Endothelial cell (in vitro differentiated cells): ENCODE measurements around the gene STARD8. TPM values are rescaled to one million over a fixed set of nuclear protein-coding genes. Genes with fewer than 3 reads are reported as not detected.

ENCODE experiments used
- DNase-seq: peaks from one replicate; pipeline ENCODE4 v3.0.0; 2021; ENCODE audit warnings: low spot score
- H3K27ac Mint-ChIP-seq: one replicate; pipeline ENCODE4 v1.8.0; 2021; ENCODE audit warnings: mixed read lengths, inconsistent platforms; ENCODE audit not compliant: unreplicated experiment
- H3K27me3 Mint-ChIP-seq: one replicate; pipeline ENCODE4 v1.8.0; 2021; ENCODE audit warnings: mild to moderate bottlenecking, moderate library complexity, mixed read lengths, inconsistent platforms; ENCODE audit not compliant: unreplicated experiment
- H3K36me3 Mint-ChIP-seq: one replicate; pipeline ENCODE4 v1.8.0; 2021; ENCODE audit warnings: mild to moderate bottlenecking, low read depth, mixed read lengths, inconsistent platforms; ENCODE audit not compliant: unreplicated experiment
- H3K4me1 Mint-ChIP-seq: one replicate; pipeline ENCODE4 v1.8.0; 2021; ENCODE audit warnings: mild to moderate bottlenecking, mixed read lengths, inconsistent platforms; ENCODE audit not compliant: unreplicated experiment
- H3K4me3 Mint-ChIP-seq: one replicate; pipeline ENCODE4 v1.8.0; 2021; ENCODE audit warnings: mild to moderate bottlenecking, mixed read lengths, inconsistent platforms; ENCODE audit not compliant: unreplicated experiment
- H3K9me3 Mint-ChIP-seq: one replicate; pipeline ENCODE4 v1.8.0; 2021; ENCODE audit warnings: mixed read lengths, inconsistent platforms; ENCODE audit not compliant: unreplicated experiment
- CTCF ChIP-seq: fragments of 200-600 bp; sonication (generic); IDR thresholded peaks from one replicate; pipeline ENCODE4 v1.5.0; 2021; ENCODE audit warnings: antibody characterized with exemption; ENCODE audit not compliant: unreplicated experiment
- total RNA-seq: library from RNA; stranded (reverse); fragmentation: NEBNext Ultra II Directional; extraction: Animal tissue kit (Norgen Biotek cat#: 25700); gene quantifications from one replicate; pipeline ENCODE4 v1.2.1, GENCODE V29; 2021; ENCODE audit not compliant: unreplicated experiment

Gene STARD8
- total RNA-seq, 1 donor from 2014 or later = 82.7 TPM

- TF ChIP-seq CTCF = no peak
- peaks cover 3% of the 10 kb centered on the region for H3K27me3 Mint-ChIP-seq
- H3K4me3 Mint-ChIP-seq = peak overlapping the region; percentile 1
- H3K4me1 Mint-ChIP-seq = peaks cover 46% of the 10 kb centered on the region
- peak; percentile 37 for DNase-seq
- H3K9me3 Mint-ChIP-seq = no peaks in the 10 kb centered on the region
- peaks cover 4% of the 10 kb centered on the region for H3K36me3 Mint-ChIP-seq
- peak overlapping the region; percentile 84 for H3K27ac Mint-ChIP-seq
Observed at GRCh38 chrX:68697465-68698125, 50.1 kb downstream of the STARD8 start.

GRCh38 chrX:68698942-68699341 is 51.5 kb downstream of the STARD8 start:
- Mint-ChIP-seq H3K9me3 (no peaks in the 10 kb centered on the region), H3K27ac (peak overlapping the region; percentile 18), H3K4me3 (no peak overlapping the region), H3K36me3 (peaks cover 4% of the 10 kb centered on the region), H3K27me3 (peaks cover 3% of the 10 kb centered on the region), H3K4me1 (peaks cover 47% of the 10 kb centered on the region)
- DNase-seq = no peak
- TF ChIP-seq CTCF = no peak

- Mint-ChIP-seq H3K9me3 (no peaks in the 10 kb centered on the region), H3K27ac (peak overlapping the region; percentile 89), H3K36me3 (peaks cover 4% of the 10 kb centered on the region), H3K4me3 (no peak overlapping the region), H3K27me3 (peaks cover under 1% of the 10 kb centered on the region), H3K4me1 (peaks cover 56% of the 10 kb centered on the region)
- no peak for DNase-seq
- TF ChIP-seq CTCF = no peak
Observed at GRCh38 chrX:68699960-68700746, 52.7 kb downstream of the STARD8 start.

GRCh38 chrX:68703369-68703768 is 55.9 kb downstream of the STARD8 start:
- peaks cover 47% of the 10 kb centered on the region for H3K4me1 Mint-ChIP-seq
- TF ChIP-seq CTCF = no peak
- no peak overlapping the region for H3K4me3 Mint-ChIP-seq
- no peak for DNase-seq
- no peaks in the 10 kb centered on the region for H3K27me3 Mint-ChIP-seq
- peaks cover 4% of the 10 kb centered on the region for H3K36me3 Mint-ChIP-seq
- no peaks in the 10 kb centered on the region for H3K9me3 Mint-ChIP-seq
- H3K27ac Mint-ChIP-seq = peak overlapping the region; percentile 90

- H3K9me3 Mint-ChIP-seq = no peaks in the 10 kb centered on the region
- peaks cover 51% of the 10 kb centered on the region for H3K4me1 Mint-ChIP-seq
- peak overlapping the region; percentile 37 for H3K4me3 Mint-ChIP-seq
- peak overlapping the region; percentile 90 for H3K27ac Mint-ChIP-seq
- TF ChIP-seq CTCF = no peak
- no peaks in the 10 kb centered on the region for H3K27me3 Mint-ChIP-seq
- H3K36me3 Mint-ChIP-seq = peaks cover 4% of the 10 kb centered on the region
- DNase-seq = no peak
Observed at GRCh38 chrX:68703846-68704245, 56.4 kb downstream of the STARD8 start.
